Bronchial epithelial cell (primary cell): ENCODE measurements around the gene SLC9A5. TPM values are rescaled to one million over a fixed set of nuclear protein-coding genes. Genes with fewer than 3 reads are reported as not detected.

Experiments used
- DNase-seq: peaks from one replicate; pipeline ENCODE4 v3.0.0-alpha.2; 2010; ENCODE audit warnings: low read depth
- FAIRE-seq: peaks from 2 replicates; lab custom pipeline; 2011; peaks lifted over from hg19 to GRCh38; lab: Jason Lieb, UNC
- H3K27me3 ChIP-seq: 2 replicates; pipeline ENCODE4 v1.5.1; 2011; ENCODE audit warnings: low read length; ENCODE audit not compliant: control insufficient read depth, insufficient read depth
- H3K36me3 ChIP-seq: 2 replicates; pipeline ENCODE4 v1.5.1; 2011; ENCODE audit warnings: low read length; ENCODE audit not compliant: control insufficient read depth, insufficient read depth
- H3K4me3 ChIP-seq: 2 replicates; pipeline ENCODE4 v1.5.1; 2011; ENCODE audit warnings: mild to moderate bottlenecking, low read depth, low read length, control low read depth
- CTCF ChIP-seq: IDR thresholded peaks from 2 replicates; pipeline ENCODE4 v1.5.1; 2011; ENCODE audit warnings: mild to moderate bottlenecking, moderate library complexity, low read length, control low read depth, inconsistent platforms; ENCODE audit not compliant: insufficient read depth, severe bottlenecking
- total RNA-seq: library from RNA; depleted of rRNA; stranded (reverse); fragments of >200 nt; gene quantifications from 2 replicates; pipeline ENCODE4 v1.2.1, GENCODE V29; 2014

The SLC9A5 gene
- total RNA-seq, 1 donor from 2014 or later: 0.26 TPM

- Histone ChIP-seq H3K4me3 (no peak overlapping the region), H3K36me3 (no peaks in the 10 kb centered on the region), H3K27me3 (no peaks in the 10 kb centered on the region)
- no peak for DNase-seq
- FAIRE-seq: no peak
- no peak for TF ChIP-seq CTCF
Observed at GRCh38 chr16:67255553-67256221, 6.9 kb downstream of the SLC9A5 start.

GRCh38 chr16:67256701-67257230, 8.0 kb downstream of the SLC9A5 start:
- TF ChIP-seq CTCF: no peak
- H3K27me3 ChIP-seq: no peaks in the 10 kb centered on the region
- no peak for FAIRE-seq
- DNase-seq: no peak
- no peaks in the 10 kb centered on the region for H3K36me3 ChIP-seq
- no peak overlapping the region for H3K4me3 ChIP-seq

- Histone ChIP-seq H3K27me3 (no peaks in the 10 kb centered on the region), H3K36me3 (no peaks in the 10 kb centered on the region), H3K4me3 (no peak overlapping the region)
- DNase-seq (no peak), FAIRE-seq (no peak)
- no peak for TF ChIP-seq CTCF
Observed at GRCh38 chr16:67257486-67258160, 8.8 kb downstream of the SLC9A5 start.

GRCh38 chr16:67258161-67258835, 9.5 kb downstream of the SLC9A5 start:
- DNase-seq (no peak), FAIRE-seq (no peak)
- no peaks in the 10 kb centered on the region for H3K27me3 ChIP-seq
- TF ChIP-seq CTCF: no peak
- no peak overlapping the region for H3K4me3 ChIP-seq
- no peaks in the 10 kb centered on the region for H3K36me3 ChIP-seq

- FAIRE-seq: no peak
- Histone ChIP-seq H3K36me3 (no peaks in the 10 kb centered on the region), H3K4me3 (no peak overlapping the region), H3K27me3 (no peaks in the 10 kb centered on the region)
- no peak for TF ChIP-seq CTCF
- DNase-seq: no peak
Observed at GRCh38 chr16:67259705-67260104, 10.9 kb downstream of the SLC9A5 start.
